Gastrocnemius medialis (tissue), 4 donors: ENCODE data around the gene CC2D1B.

Experiments used
- CTCF ChIP-seq, 5 experiments: fragments of 450-650 bp in 3 of 5; fragments of 200-600 bp in 2 of 5; sonication (generic) in 2 of 5; IDR thresholded peaks in 4 of 5; conservative IDR thresholded peaks in 1 of 5; 1 replicate in 4 of 5; 2 replicates in 1 of 5; pipeline ENCODE4 v1.5.1; 2016 to 2019; ENCODE audit warnings: antibody characterized with exemption in 5 of 5, mild to moderate bottlenecking in 3 of 5, moderate library complexity in 3 of 5
- POLR2A ChIP-seq, 2 donors: fragments of 450-650 bp; IDR thresholded peaks; one replicate each; pipeline ENCODE4 v1.6.1; 2017; ENCODE audit warnings: antibody characterized with exemption in 2 of 2, mild to moderate bottlenecking in 2 of 2, moderate library complexity in 2 of 2

- TF ChIP-seq CTCF (IDR thresholded peaks at IDR 0.05 in 4 of 5, conservative IDR thresholded peaks at IDR 0.05 in 1 of 5) (no peak), POLR2A (IDR thresholded peaks at IDR 0.05) (no peak)
These were observed 8.6 kb downstream of the CC2D1B start for GRCh38 chr1:52357397-52357796.
